Anterior cingulate cortex (tissue), 58 donors: ENCODE results near the gene ARHGDIG.
A peak's percentile ranks its signal among the peaks of the same experiment; 100 is the strongest.
"Not testable (repeated sequence)": the region's sequence is repeated elsewhere in the genome, so short reads cannot be mapped to it uniquely, and the experiment has no call there.

Experiments
- DNase-seq, 58 donors: peaks; one replicate each; lab custom pipeline; 2025; lab: John Stamatoyannopoulos, UW

The ARHGDIG gene

DNA sequence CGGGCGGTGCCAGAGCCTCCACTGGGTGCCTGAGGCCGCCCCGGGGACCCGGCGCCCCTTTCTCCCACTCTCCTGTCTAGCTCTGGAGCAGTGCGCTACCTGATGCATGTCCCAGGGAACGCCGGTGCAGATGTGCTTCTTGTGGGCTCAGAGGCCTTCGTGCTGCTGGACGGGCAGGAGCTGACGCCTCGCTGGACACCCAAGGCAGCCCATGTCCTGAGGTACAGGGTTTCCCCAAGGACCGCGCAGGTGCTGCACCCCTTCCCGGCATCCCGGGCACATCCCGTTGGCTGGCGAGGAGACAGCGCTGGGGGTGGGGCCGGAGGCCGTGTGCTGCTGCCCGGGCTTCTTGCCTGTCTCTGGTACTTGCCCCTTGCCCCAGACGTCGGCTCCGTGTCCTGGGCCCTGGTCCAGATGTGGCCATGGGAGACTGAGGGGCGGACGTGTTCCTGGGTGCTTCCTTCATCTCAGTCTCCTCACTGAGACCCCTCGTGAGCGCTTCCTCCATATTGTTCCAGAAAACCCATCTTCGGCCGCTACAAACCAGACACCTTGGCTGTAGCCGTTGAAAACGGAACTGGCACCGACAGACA is 17.1 kb upstream of the ARHGDIG start:
- no peak for DNase-seq

DNA sequence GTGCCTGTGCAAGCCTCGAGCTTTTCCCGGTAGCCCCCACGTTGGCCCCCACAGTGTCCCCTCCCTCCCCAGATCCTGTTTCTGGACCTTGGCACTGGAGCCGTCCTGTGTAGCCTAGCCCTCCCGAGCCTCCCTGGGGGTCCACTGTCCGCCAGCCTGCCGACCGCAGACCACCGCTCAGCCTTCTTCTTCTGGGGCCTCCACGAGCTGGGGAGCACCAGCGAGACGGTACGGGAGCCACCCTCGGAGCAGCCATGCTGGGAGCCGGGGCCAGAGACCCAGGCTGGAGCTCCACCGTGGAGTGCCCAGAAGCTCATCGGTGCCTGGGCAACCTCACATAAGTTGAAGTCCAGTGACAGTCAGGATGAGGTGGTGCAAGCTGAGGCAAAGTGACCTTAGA is 16.4 kb upstream of the ARHGDIG start:
- DNase-seq: no peak

DNA sequence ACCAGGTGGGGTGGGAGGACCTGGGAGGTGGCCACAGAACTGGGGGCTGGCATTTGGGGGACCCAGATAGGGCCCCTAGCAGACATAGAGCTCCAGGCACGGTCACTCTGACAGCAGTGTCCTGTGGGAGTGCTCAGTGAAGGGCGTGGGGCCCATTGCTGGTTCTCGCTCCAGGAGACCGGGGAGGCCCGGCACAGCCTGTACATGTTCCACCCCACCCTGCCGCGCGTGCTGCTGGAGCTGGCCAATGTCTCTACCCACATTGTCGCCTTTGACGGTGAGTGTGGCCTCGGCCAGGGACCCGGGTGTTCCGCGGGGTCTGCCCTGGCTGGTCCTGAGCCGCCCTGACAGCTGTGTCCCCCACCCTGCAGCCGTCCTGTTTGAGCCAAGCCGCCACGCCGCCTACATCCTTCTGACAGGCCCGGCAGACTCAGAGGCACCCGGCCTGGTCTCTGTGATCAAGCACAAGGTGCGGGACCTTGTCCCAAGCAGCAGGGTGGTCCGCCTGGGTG is 15.9 kb upstream of the ARHGDIG start:
- DNase-seq: no peak

DNA sequence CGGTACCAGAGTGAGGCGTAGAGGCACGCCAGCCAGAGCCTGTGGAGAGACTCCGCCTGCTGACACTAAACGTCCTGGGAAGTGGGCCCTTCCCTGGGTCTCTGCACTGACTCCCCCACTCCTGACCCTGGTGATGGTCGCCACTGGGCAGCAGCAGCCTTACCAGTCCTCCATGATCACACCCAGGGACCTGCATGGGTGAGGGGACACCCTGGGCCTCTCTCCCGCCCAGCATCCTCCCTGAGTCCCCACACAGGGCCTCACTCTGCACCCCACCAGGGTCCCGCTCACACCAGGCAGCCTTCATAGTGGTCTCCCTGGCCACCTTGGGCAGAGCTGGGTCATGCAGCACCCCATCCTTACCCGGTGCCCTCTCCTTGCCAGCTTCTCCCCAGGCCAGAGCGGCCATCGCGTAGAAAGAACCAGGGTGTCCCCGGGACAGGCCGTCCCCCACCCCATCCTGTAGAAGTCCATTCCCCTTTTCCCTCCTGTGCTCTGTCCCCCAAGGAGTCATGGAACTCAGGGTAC is 15.3 kb upstream of the ARHGDIG start:
- DNase-seq: no peak

DNA sequence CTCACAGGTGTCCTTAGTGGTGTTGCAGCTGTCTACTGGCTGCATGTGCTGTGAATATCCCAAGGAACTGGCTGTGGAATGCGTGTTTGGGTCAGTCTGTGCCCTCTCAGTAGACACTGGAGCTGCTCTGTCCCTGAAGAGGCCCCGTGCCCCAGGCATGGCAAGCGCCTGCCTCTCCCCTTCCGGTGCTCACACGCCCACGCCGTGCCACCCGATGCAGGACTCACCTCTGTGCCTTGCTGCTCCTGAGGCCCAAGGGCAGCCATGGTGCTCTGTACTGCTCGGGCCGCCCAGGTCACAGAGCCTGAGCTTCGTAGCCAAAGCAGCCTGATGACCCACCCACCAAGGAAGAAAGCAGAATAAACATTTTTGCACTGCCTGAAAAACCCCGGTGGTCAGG is 14.7 kb upstream of the ARHGDIG start:
- no peak for DNase-seq

DNA sequence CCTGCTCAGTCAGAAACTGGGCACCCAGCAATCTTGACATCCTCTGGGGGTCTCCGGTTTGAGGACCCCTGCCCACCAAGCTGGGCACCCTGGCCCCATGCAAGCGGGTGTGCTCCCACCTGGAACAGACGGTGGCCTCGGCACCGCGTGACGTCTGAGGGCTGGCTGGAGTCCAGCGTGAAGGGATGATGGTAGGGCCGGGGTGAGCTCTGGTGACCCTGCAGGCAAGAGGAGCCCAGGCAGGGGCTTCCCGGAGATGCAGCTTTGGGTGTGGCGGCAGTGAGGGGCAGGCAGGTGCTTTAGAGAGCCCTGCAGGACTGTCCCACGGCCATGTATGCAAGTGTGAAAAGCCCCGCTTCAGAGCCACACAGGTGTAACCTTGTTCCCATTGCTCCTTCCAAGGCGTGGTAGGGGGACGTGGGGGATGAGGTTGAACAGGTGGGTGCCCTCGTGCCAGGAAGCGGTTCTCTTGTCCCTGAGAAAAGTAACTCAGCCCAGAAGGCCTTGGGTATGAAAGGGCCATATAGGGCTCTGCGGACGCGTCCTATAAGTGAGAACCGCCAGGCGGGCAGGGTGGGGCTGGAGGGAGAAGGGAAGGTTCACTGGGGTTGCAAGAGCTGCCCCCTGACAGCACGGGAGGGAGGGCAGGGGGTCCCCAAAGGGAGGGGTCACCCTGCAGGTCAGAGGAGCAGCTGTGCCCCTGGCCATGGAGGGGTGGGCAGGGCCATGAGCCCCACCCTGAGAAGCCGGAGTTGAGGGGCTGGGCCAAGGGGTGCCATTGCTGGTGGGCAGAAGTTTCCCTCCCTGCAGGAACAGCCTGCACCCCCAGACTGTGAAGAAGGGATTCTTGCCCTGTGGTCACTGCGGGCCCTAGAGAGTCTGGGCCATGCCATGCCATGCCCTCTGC is 13.9 kb upstream of the ARHGDIG start:
- no peak for DNase-seq

DNA sequence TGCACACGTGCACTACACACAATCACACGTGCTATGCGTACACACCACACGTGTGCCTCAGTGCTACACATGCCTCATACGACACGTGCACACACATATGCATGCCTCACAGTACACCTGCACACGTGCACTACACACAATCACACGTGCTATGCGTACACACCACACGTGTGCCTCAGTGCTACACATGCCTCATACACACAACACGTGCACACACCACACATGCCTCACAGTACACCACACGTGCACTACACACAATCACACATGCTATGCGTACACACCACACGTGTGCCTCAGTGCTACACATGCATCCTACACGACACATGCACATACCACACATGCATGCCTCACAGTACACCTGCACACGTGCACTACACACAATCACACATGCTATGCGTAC is 12.8 kb upstream of the ARHGDIG start:
- DNase-seq: not testable (repeated sequence)

DNA sequence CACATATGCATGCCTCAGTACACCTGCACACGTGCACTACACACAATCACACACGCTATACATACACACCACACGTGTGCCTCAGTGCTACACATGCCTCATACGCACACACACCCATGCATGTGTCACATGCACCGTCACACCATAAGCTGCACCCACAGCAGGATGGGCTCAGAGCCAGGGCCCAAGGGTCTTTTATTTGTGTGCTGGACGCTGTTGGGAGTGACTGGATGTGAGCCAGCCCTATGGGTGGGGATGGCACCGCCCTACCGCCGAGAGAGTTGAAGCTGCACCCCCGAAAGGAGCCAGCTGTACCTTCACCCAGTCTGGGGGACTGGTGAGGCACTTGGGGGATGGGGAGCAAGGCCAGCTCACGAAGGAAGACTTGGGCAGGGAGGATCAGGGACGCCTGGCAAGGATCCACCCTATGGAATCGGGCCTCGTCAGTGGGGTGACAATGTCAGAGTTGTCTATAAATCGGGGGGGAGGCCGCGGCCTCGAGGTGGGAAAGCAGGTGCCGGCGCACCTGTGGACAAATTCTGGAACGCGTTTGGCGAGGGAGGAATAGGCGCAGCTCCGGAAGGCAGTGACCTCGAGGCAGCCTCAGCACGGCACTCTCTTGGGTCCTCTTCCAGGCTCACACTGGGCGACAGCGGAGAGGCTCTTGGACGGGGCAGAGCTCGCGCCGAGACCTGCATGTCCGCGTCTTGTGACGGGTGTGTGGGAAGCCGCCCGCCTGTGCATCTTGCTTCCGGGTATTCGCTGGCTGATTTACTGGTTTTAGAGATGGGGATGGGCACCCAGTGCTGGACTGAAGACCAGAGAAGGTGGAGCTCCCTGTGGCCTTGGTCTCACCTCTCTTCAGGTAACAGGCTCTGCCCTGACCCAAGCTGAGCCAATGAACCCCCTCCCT is 12.0 kb upstream of the ARHGDIG start:
- DNase-seq: no peak

DNA sequence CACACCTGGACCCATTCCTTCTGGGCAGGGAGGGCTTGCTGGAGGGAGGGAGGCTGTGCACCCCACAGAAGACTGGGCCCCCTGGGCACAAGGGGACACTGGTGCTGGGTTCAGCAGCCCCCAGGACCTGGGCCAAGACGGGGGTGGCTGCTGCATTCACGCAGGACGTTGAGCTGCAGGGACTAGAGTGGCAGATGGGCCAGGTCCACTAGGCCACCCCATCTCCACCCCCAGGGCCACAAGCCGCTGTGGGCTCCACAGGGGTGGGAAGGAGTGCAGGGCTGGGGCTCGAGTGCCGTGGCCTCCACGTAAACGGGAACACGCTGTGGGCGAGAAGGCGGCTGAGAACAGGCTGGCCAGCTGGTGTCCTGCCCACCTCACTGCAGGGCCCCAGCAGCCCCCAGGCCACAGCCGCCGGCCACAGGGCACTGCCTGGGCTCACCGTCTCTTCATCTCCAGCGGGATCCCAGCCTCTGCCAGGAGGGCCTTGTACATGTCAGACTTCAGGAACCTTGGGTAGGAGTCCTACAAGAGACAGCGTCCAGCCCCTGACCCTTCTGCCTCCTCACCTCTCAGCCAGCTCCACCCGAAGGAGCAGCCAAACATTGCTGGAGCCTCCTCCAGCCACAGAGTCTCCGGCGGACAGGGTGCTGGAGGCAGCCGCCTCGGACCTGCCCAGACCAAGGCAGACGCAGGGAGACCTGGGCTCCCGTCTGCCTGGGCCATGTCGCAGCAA is 11.2 kb upstream of the ARHGDIG start:
- no peak for DNase-seq

DNA sequence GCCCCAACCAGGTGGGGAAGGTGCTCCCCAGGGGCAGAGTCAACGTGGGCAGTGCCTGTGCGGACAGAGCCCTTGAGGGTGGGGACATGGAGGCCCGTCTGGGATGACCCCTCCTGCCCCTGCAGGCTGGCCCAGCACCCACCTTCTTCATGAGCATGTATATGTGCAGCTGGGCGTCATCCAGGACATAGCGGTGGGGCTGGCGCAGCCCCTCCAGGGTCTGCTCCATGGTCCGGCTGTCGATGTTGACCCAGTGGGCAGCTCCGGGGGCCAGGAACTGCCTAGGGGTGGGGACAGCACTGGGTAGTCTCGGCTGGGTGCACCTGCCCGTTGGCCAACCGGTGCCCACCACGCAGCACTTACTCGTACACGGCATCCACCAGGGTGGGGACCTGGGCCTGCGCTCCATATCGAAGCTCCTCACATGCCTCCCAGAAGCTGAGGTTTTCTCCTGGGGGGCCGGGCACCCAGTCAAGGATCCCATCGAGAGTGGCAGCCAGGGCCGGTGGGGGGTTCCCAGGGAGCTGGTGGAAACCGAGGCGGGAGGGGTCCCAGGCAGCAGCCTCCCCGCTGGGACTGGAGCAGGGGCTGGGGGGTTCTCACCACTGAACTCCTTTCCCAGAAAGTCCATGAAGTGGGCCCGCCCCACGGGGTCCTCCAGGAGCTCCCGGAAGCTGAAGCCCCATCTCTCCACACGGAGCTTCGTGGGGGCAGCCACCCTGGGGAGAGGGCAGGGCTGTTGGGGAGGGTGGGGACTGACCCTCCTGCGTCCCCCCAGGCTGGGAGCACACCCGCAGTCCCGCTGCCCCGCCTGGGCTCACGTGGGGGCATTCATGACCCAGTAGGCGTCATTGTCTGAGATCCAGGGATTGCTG is 9.8 kb upstream of the ARHGDIG start:
- no peak for DNase-seq

DNA sequence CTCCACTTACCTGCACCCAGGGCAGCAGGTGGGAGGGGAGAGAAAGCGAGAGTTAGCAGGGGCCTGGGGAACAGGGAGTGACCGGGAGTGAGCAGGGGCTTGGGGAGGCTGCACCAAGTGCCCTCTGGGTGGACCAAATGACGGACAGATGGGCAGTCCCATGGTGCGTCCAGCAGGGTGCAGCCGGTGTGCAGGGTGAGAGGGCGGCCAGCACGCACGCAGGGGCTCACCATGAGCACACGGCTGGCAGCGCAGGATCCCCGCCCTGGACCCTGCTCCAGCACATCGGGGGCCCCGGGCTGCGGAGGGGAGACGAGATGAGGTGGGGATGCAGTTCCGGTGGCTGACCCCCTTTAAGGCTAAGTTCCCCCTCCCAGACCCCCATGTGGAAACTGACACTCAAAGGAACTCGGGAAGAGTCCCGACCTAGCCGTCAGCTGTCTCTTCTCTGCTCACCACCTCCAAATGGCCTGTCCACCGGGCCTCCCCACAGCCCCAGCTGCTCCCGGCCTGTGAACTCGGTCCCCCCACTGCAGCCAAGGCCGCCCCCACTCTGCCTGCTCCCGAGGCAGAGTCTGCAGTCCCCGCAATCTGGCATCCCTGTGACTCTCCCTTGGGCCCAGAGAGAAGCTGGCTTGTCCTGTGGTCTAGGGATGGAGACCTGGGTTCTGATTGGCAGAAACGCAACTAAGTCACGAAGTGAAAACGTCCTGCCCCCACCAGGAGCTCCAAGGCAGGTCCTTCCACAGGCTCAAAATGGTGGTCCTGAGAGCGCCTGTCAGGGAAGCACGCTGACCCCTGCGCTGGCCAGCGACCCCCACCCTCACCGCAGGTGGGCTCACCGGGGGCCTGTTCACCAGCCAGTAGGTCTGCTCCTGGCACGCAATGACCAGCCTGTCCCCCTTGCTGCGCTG is 7.5 kb upstream of the ARHGDIG start:
- no peak for DNase-seq

DNA sequence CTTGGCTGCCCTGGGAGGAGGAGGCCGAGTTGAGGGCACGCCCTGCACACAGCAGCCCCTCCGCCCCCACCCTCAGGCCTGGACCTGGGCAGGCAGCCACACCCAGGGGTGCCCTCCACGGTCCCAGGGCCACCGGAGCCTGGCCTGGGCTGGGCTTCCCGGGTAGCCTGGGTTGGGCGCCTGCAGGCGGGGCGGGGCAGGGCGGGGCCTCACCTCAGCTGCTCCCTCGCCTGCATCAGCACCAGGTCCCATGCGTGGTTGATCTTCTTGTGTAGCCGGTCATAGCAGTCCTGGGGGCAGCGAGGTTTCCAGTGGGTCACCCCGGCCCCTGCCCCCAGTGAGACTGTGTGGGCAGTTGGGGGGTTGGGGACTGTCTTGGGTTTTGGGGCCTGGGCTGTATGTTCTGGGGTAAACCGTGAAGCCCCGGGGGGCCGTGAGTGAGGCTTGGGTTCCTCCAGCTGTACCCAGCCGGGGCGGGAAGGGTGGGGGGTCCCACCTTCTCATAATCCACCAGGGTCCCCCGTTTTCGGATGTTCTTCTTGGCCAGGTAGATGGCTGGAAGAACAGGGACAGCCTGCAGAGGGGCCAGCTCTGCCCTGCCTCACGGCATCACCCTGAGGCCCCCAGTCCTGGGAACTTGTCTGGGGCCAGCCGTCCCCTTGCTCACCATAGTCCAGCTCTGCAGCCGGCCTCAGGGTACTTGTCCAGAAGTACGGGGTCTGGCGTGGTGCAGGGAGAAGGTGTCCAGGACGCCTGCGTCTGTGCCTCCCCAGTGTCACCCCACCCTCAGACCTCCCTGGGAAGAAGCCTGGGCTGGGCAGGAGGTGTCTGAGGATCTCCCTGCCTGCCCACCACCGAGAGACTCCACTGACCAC is 6.6 kb upstream of the ARHGDIG start:
- DNase-seq: no peak

DNA sequence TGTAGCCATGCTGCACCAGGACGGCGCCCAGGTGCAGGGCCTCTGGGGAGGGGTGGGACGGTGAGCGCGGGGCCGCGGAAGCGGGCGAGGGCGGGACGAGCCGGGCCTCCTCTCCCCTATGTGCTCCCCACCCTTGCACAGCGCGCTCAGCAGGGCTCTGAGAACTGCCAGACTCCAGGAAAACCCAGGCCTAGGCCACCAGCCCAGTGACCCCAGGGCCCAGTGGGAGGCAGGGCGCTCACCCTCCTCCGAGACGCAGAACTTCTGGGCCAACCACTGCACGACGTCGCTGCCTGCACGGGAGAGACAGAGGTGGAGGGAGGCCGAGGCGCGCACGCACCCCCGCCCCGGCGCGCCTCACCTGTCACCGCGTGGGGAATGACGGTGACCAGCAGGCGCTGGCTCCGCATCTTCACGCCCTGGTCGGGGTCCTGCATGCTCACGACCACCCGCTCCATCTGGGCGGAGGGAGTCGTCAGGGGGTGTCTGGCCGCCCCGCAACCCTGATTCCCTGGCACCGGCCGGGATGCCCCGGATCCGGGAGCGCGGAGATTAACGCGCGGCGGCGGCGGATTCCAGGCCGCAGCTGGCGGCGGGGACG is 5.2 kb upstream of the ARHGDIG start:
- peak in 3 of 58 donors; percentile 20 to 46 (median 24) for DNase-seq

DNA sequence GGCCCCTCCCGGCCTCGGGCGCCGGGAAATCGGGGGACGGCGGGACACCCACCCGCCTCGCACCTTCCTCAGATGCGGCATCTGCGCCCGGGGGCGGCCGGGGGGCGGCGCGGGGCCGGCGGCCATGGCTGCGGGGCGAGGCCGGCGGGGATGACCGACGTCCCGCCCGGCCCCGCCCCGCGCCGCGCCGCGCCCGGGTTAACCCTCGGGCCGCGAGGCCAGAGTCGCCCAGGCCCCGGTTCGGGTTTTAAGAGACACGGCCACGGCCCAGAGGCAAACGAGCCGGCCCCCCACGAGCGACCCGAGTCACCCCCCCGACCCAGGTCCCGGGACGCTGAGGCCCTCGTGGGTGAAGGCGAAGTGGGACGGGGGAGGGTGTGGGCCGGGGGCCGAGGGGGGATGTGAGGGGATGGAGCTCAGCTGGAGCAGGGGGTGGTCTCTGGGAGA is 4.6 kb upstream of the ARHGDIG start, which contains the start of gene RGS11:
TSS of gene RGS11 (minus strand) at position 159 of the 447 bp plus-strand sequence. CDS start at position 126, 33 bp downstream.
- no peak for DNase-seq

DNA sequence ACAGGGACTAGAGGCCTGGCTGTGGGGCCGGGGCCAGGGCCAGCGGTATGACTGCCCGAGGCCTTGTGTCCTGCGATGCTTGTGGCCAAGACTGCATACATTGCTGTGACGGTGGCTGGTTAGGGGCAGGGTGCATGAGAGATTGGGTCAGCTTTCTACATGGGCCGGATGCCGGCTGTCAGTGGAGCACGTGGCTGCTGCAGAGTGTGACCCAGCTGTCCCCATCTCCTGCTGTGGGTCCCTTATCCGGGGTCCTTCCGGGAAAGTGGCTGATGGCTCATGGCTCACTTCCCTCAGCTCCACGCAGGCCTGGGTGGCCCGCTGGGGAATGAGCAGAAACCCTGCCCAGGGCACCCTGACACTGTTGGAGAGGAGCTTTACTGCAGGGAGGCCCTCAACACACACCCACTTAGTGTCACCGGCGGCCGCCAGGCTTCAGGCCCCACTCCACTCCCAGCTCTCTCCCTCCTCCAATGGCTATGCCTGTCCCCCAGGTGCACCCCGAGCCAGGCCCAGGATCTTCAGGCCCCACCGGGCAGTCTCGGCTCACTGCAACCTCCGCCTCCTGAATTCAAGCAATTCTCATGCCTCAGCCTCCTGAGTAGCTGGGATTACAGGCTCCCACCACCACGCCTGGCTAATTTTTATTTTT is 3.8 kb upstream of the ARHGDIG start:
- no peak for DNase-seq
